ENCODE measurements around the gene SNRNP200.
A peak's percentile ranks its signal among the peaks of the same experiment; 100 is the strongest.

Gene SNRNP200

DNA sequence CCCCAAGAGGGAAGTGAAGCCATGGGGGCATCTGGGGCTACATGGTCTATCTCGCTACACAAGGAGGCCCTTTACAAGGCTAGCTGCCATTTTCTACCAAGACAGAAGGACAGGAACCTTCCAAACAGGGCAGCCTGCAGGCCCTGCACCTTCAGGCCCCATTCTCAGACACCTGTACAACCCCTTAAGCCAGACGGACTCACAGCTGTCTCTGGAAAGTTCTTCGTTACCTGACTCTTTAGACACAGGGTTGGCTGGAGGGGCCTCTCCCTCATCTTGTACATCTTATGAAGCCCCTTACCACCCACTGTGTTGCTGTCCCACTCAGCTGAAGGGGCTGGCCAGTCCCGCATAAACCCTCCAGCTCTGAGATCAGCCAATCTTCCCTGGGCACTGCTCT, 56.7 kb downstream of the SNRNP200 start:
- no peak for DNase-seq

DNA sequence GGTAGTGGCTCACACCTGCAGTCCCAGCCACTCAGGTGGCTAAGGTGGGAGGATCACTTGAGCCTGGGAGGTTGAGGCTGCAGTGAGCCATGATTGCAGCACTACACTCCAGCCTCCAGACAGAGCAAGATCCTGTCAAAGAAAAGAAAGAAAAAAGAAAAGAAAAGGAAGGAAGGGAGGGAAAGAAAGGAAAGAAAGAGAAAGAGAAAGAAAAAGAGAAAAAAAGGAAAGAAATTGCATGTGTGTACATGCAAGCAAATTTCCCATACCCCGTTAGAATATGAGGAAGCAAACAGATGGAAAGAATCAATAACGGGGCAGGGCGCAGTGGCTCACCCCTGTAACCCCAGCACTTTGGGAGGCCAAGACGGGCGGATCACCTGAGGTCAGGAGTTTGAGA, 57.5 kb downstream of the SNRNP200 start:
- no peak for DNase-seq

GRCh38 chr2:96247009-96247408, 58.3 kb downstream of the SNRNP200 start:
- DNase-seq: no peak

DNA sequence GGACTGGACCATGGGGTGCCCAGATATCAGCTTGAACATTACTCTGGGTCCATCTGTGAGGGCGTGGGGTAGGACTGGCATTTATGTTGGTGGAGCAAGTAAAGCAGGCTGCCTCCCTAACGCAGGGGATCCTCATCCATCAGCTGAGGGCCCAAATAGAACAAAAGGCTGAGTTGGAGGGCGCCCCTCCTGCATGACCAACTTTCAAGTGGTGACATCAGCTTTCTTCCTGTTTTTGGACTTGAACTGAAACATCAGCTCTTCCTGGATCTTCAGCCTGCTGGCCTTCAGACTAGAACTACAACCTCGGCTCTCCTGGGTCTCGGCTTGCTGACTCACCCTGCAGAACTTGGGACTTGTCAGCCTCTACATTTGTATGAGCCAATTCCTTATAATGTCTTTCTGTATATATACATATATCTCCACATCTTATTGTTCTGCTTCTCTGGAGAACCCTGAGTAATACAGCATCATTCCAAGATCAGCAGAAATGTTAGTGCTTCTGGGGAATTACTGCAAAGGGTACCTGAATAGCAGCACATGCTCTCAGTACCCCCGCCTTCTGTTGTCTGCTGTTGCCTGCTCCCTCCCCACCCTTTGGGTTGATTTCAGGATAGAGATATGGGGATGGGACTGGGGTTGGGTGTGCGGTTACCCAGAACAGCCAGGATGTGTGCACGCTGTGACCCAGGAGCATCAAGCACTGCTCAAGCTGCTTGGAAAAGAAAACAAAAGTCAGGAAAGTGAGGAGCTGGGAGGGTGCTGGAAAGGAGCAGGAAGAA, 59.5 kb downstream of the SNRNP200 start:
- DNase-seq: no peak

GRCh38 chr2:96243843-96244242, 61.5 kb downstream of the SNRNP200 start:
- DNase-seq: no peak

- DNase-seq: peak; percentile 67 to 71
Measured at GRCh38 chr2:96241900-96242611, 63.3 kb downstream of the SNRNP200 start.

GRCh38 chr2:96241227-96241626, 64.1 kb downstream of the SNRNP200 start:
- DNase-seq: no peak

DNA sequence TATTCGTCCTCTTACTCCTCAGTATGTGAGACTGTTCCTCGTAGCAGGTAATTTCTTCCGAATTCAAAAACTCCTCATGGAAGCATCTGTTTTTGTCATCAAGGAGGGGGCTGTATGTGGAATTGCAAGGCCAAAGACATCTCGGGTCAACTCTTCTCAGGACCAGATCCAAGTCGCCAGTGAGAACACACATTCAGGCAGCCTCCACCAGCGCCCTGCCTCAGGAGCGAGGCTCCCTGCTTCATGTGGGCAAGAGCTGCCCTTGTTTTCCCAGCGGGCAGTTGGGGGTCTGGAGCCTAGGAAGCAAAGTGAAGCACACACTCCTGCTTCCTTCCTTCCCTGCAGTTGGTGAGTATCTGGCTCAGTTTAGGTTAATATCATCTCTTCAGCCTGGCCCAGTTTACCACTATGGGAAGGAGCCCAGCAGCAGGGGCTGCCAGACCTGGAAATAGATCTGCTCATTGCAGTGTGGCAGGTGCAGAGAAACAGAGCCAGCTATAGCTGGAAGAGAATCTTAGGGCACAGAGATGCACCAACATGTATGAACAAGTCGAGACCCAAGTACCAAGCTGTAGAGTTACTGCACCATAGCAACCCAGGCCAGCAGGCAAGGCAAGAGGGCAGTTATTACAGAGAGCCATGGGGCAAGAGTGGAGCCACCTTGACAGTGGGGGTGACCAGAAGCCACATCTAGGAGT, 64.9 kb downstream of the SNRNP200 start:
- DNase-seq: no peak

DNA sequence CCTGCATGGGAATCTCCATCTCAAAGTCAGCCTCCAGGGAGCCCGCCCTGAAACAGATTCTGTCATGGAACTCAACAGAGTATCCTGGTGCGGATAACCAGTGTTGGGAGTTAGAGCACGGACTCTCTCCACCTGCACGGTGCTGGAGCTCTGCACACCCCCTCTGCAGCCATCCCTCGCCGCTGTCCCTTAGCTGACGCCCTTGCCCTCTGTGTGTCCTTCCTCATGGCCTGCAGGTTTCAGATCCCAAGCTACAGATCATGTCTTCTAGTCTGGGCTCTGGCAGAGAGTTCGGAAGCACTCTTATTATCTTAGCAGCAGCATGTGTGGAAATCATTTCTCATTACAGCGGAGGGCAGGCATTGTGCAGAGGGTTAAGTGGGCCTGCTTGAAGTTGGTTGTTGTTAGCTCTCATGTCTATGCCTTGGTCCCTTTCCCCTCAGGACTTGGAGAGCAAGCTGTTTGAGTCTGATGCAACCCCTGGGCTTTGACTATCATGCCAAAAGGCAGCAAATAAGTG, 65.5 kb downstream of the SNRNP200 start:
- no peak for DNase-seq

DNA sequence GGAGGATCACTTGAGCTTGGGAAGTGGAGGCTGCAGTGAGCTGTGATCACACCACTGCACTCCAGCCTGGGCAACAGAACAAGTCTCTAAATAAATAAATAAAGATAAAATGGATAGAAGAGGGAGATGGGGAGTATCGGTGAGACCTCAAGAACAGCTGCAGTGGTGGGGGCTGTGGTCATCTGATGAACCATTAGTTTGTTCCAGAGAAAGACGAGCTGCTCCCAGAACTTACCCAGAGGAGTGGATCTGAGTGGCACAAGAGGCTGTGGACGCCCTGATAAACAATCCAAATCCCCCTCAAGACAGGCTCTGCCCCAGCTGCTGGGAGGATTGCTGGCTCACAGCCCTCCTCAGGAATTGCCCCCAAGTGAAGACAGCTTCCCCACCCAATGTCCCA, 66.3 kb downstream of the SNRNP200 start:
- no peak for DNase-seq

- no peak for DNase-seq
Measured at GRCh38 chr2:96238266-96238665, 67.1 kb downstream of the SNRNP200 start.

- DNase-seq: no peak
Measured at GRCh38 chr2:96236882-96237281, 68.5 kb downstream of the SNRNP200 start.

GRCh38 chr2:96233880-96234316, 71.4 kb downstream of the SNRNP200 start:
- no peak for DNase-seq

GRCh38 chr2:96233436-96233835, 71.9 kb downstream of the SNRNP200 start:
- DNase-seq: no peak

GRCh38 chr2:96231316-96231715, 74.0 kb downstream of the SNRNP200 start:
- no peak for DNase-seq

GRCh38 chr2:96225016-96225533, 80.3 kb downstream of the SNRNP200 start:
- DNase-seq: no peak
